Endothelial cell of umbilical vein (primary cell): ENCODE results near the gene LDHD. TPM values are rescaled to one million over a fixed set of nuclear protein-coding genes. Genes with fewer than 3 reads are reported as not detected.

Experiments
- BruUV-seq: library from RNA; stranded (reverse); fragments of 400-500 nt; replicated peaks from 2 replicates; lab custom pipeline; 2021; lab: Mats Ljungman, UMichigan
- CTCF ChIA-PET: fragments of 300-600, 350-600 bp; sonication (Branson Sonifier 250); formaldehyde crosslinking; loops from one replicate; lab custom pipeline; 2021; ENCODE audit warnings: antibody characterized with exemption, inconsistent platforms; lab: Charles Lee
- POLR2A ChIA-PET: fragments of 300-600, 350-600 bp; sonication (Branson Sonifier 250); formaldehyde crosslinking; loops from one replicate; lab custom pipeline; 2021; ENCODE audit warnings: antibody characterized with exemption, inconsistent platforms; lab: Charles Lee
- DNase-seq: peaks from one replicate; pipeline ENCODE4 v3.0.0-alpha.2; 2011; ENCODE audit warnings: low read depth, low spot score
- FAIRE-seq: peaks from 2 replicates; lab custom pipeline; 2011; peaks lifted over from hg19 to GRCh38; lab: Jason Lieb, UNC
- H2AFZ ChIP-seq: 2 replicates; pipeline ENCODE4 v1.6.0; 2012; ENCODE audit warnings: low read depth, low read length, control low read depth, inconsistent platforms
- H3K27ac ChIP-seq: 2 replicates; pipeline ENCODE4 v1.5.1; 2011; ENCODE audit warnings: low read depth, mild to moderate bottlenecking, control low read depth, low read length, moderate library complexity; ENCODE audit not compliant: insufficient read depth
- H3K27me3 ChIP-seq, 2 experiments: 2 replicates each; pipeline versions ENCODE4 v1.6.0 to v1.6.1; 2011; ENCODE audit warnings: low read length in 2 of 2, mixed read lengths in 1 of 2; ENCODE audit not compliant: control insufficient read depth in 2 of 2, insufficient read depth in 2 of 2
- H3K36me3 ChIP-seq, 2 experiments: 2 replicates in 1 of 2; 3 replicates in 1 of 2; pipeline ENCODE4 v1.5.1; 2011; ENCODE audit warnings: low read length in 2 of 2, mild to moderate bottlenecking in 1 of 2, moderate library complexity in 1 of 2; ENCODE audit not compliant: control insufficient read depth in 2 of 2, insufficient read depth in 2 of 2; ENCODE audit errors: extremely low read depth in 1 of 2
- H3K4me1 ChIP-seq: 3 replicates; pipeline ENCODE4 v1.5.1; 2011; ENCODE audit warnings: mild to moderate bottlenecking, low read length; ENCODE audit not compliant: control insufficient read depth, insufficient read depth; ENCODE audit errors: extremely low read depth
- H3K4me2 ChIP-seq: 2 replicates; pipeline ENCODE4 v1.6.1; 2011; ENCODE audit warnings: low read length, control low read depth, mixed read lengths; ENCODE audit not compliant: insufficient read depth
- H3K4me3 ChIP-seq, 3 experiments: fragments of 200-600 bp in 1 of 3; sonication (generic), shearing (Covaris generic) in 1 of 3; replicated peaks in 1 of 3; 2 replicates each; pipeline ENCODE4 v1.5.1; 2011 to 2016; ENCODE audit warnings: control low read depth in 3 of 3, low read length in 3 of 3, mild to moderate bottlenecking in 2 of 3, inconsistent platforms in 1 of 3, low read depth in 1 of 3, moderate library complexity in 1 of 3; ENCODE audit not compliant: insufficient read depth in 1 of 3
- H3K79me2 ChIP-seq: 2 replicates; pipeline ENCODE4 v1.6.0; 2012; ENCODE audit warnings: low read length, inconsistent platforms; ENCODE audit not compliant: control insufficient read depth, insufficient read depth
- H3K9ac ChIP-seq: replicated peaks from 2 replicates; pipeline ENCODE3; 2011; ENCODE audit warnings: low read length, control low read depth; ENCODE audit not compliant: insufficient read depth; ENCODE audit errors: extremely low read depth
- H3K9me1 ChIP-seq: replicated peaks from 3 replicates; pipeline ENCODE4 v1.6.0; 2011; ENCODE audit warnings: mild to moderate bottlenecking, low read length; ENCODE audit not compliant: control insufficient read depth, insufficient read depth; ENCODE audit errors: extremely low read depth
- H3K9me3 ChIP-seq: replicated peaks from 2 replicates; pipeline ENCODE4 v1.5.1; 2012; ENCODE audit warnings: low read length, inconsistent platforms; ENCODE audit not compliant: control insufficient read depth, insufficient read depth
- H4K20me1 ChIP-seq: replicated peaks from 2 replicates; pipeline ENCODE3; 2011; ENCODE audit warnings: mild to moderate bottlenecking, low read length; ENCODE audit not compliant: control insufficient read depth, insufficient read depth; ENCODE audit errors: extremely low read depth
- EZH2 ChIP-seq: IDR thresholded peaks from 2 replicates; pipeline ENCODE4 v1.6.1; 2012; ENCODE audit warnings: borderline replicate concordance, low read depth, mild to moderate bottlenecking, moderate library complexity, low read length, inconsistent platforms; ENCODE audit not compliant: severe bottlenecking
- FOS ChIP-seq: IDR thresholded peaks from 2 replicates; pipeline ENCODE4 v1.6.1; 2011; ENCODE audit warnings: mild to moderate bottlenecking, low read length, moderate library complexity, borderline replicate concordance; ENCODE audit not compliant: insufficient read depth
- GATA2 ChIP-seq: IDR thresholded peaks from 2 replicates; pipeline ENCODE4 v1.7.0; 2011; ENCODE audit warnings: low read depth, mild to moderate bottlenecking, moderate library complexity, mixed read lengths, low read length; ENCODE audit not compliant: insufficient read length, insufficient read depth
- JUN ChIP-seq: IDR thresholded peaks from 2 replicates; pipeline ENCODE4 v1.6.1; 2011; ENCODE audit warnings: borderline replicate concordance, low read depth; ENCODE audit not compliant: insufficient read length, insufficient read depth
- MYC ChIP-seq: IDR thresholded peaks from one replicate; pipeline ENCODE4 v1.6.1; 2011; ENCODE audit warnings: mild to moderate bottlenecking, low read depth, low read length
- POLR2A ChIP-seq: IDR thresholded peaks from 2 replicates; pipeline ENCODE4 v1.6.1; 2012; ENCODE audit warnings: low read depth, mild to moderate bottlenecking, control low read depth, low read length
- POLR2AphosphoS5 ChIP-seq: IDR thresholded peaks from 2 replicates; pipeline ENCODE4 v1.6.1; 2012; ENCODE audit warnings: low read depth, mild to moderate bottlenecking, control low read depth, low read length, moderate library complexity; ENCODE audit not compliant: insufficient read depth
- dilution Hi-C: fragments of 300-500 bp; cut with MboI; formaldehyde crosslinking; loops from one replicate; pipeline ENCODE4 v1.15.0; 2019; ENCODE audit warnings: low sequenced_read_pairs; ENCODE audit not compliant: extremely low pct_ligation_motif_present
- intact Hi-C: fragments of 100-400 bp; cut with micrococcal nuclease; formaldehyde crosslinking; loops from one replicate; pipeline ENCODE4 v1.10.0; 2022
- polyA plus RNA-seq, 4 experiments: library from polyadenylated mRNA; depleted of rRNA in 3 of 4; stranded (reverse) in 3 of 4; unstranded in 1 of 4; fragments of >200 nt; gene quantifications; 2 replicates each; pipeline versions ENCODE4 v1.2.1 to v1.2.3, GENCODE V29; 2011 to 2012; ENCODE audit warnings: missing spikeins in 1 of 4
- total RNA-seq: library from RNA; stranded (reverse); gene quantifications from 2 replicates; pipeline ENCODE4 v1.2.3, GENCODE V29; 2021
- TF ChIP-seq, protein P1 (sequence below): IDR thresholded peaks from 2 replicates; pipeline ENCODE4 v1.6.1; 2011; ENCODE audit not compliant: insufficient read depth, insufficient read length
- TF ChIP-seq, protein P2 (sequence below), 2 donors: IDR thresholded peaks; 1 replicate in 1 of 2; 2 replicates in 1 of 2; pipeline ENCODE4 v1.5.1; 2011; ENCODE audit warnings: low read length in 2 of 2, mild to moderate bottlenecking in 2 of 2, moderate library complexity in 2 of 2, control low read depth in 1 of 2, inconsistent platforms in 1 of 2, low read depth in 1 of 2; ENCODE audit not compliant: insufficient read depth in 1 of 2; ENCODE audit errors: extremely low read depth in 1 of 2

LDHD gene
- total and polyA plus RNA-seq, 2 donors (not counting 3 experiments of a cell fraction or from before 2014, with no cell fraction given), result 0.41 TPM; not detected in 1

DNA sequence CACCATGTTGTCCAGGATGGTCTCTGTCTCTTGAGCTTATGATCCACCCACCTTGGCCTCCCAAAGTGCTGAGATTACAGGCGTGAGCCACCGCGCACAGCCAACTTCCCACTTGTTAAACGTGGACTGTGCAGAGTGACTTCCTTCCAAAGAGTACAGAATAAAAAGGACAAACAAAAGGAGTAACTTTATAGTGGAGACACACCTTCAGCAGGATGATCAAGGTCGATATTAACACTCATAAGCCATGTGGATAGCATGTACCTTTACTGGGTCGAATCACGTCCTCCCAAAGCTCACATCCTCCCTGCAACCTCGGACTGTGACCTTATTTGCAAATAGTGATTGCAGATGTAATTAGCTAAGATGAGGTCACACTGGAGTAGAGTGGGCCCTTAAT is 21.7 kb upstream of the LDHD start:
- FAIRE-seq (no peak), DNase-seq (no peak)
- Histone ChIP-seq H3K36me3 (no peaks in the 10 kb centered on the region), H4K20me1 (no peaks in the 10 kb centered on the region), H3K27ac (no peak overlapping the region), H2AFZ (no peak overlapping the region), H3K9me3 (no peaks in the 10 kb centered on the region), H3K4me1 (no peaks in the 10 kb centered on the region), H3K9ac (no peak overlapping the region), H3K4me3 (no peak overlapping the region), H3K79me2 (no peaks in the 10 kb centered on the region), H3K9me1 (no peaks in the 10 kb centered on the region), H3K27me3 (no peaks in the 10 kb centered on the region), H3K4me2 (no peak overlapping the region)
- dilution Hi-C loops (no loop called here), intact Hi-C loops (no loop called here)
- TF ChIP-seq, protein P1, sequence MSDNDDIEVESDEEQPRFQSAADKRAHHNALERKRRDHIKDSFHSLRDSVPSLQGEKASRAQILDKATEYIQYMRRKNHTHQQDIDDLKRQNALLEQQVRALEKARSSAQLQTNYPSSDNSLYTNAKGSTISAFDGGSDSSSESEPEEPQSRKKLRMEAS, result no peak
- TF ChIP-seq, protein P2, sequence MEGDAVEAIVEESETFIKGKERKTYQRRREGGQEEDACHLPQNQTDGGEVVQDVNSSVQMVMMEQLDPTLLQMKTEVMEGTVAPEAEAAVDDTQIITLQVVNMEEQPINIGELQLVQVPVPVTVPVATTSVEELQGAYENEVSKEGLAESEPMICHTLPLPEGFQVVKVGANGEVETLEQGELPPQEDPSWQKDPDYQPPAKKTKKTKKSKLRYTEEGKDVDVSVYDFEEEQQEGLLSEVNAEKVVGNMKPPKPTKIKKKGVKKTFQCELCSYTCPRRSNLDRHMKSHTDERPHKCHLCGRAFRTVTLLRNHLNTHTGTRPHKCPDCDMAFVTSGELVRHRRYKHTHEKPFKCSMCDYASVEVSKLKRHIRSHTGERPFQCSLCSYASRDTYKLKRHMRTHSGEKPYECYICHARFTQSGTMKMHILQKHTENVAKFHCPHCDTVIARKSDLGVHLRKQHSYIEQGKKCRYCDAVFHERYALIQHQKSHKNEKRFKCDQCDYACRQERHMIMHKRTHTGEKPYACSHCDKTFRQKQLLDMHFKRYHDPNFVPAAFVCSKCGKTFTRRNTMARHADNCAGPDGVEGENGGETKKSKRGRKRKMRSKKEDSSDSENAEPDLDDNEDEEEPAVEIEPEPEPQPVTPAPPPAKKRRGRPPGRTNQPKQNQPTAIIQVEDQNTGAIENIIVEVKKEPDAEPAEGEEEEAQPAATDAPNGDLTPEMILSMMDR (IDR thresholded peaks at IDR 0.05; ENCODE audit: extremely low read depth in 1 of 2, insufficient read depth in 1 of 2, low read depth in 1 of 2, low read length in 2 of 2), result no peak
- no peak for TF ChIP-seq POLR2A
- no peak for TF ChIP-seq FOS
- TF ChIP-seq MYC, result no peak
- no peak for TF ChIP-seq POLR2AphosphoS5
- no peak for TF ChIP-seq EZH2
- no peak for TF ChIP-seq GATA2
- TF ChIP-seq JUN, result no peak
- BruUV-seq, result no TSS peak
- POLR2A ChIA-PET, result no interaction called here
- CTCF ChIA-PET, result interaction anchor here (0.9 kb wide), 1 partner anchor 140 kb away, joined by 4 read pairs; the partner anchor contains the start of gene ZNRF1
